Measurements from ENCODE around the gene MRGPRF. TPM values are rescaled to one million over a fixed set of nuclear protein-coding genes. Genes with fewer than 3 reads are reported as not detected.

MRGPRF gene
- total and polyA plus RNA-seq, 2 of the 8 experiments (the other 6 are each of a cell fraction or from before 2014, with no cell fraction given), result 7.5 to 11.0 TPM

- TF ChIP-seq CTCF (IDR thresholded peaks at IDR 0.05; ENCODE audit: control extremely low read depth in 1 of 3, insufficient read depth in 1 of 3, low read depth in 1 of 3, low read length in 3 of 3) (no peak), ATF2 (IDR thresholded peaks at IDR 0.05; ENCODE audit: low read length) (no peak), SIX5 (IDR thresholded peaks at IDR 0.05; ENCODE audit: low read depth, low read length) (no peak)
These were observed 15.1 kb downstream of the MRGPRF start (continued) for GRCh38 chr11:68997995-68998348.

Measured in H1 (cell line).